Activated CD4-positive, alpha-beta memory T cell treated with anti-CD3 and anti-CD28 coated beads, Interleukin-2, amount 10 ng/mL, durations not matched to agents 7 days and 5 days (primary cell): Measurements from ENCODE around the gene ZNF496. TPM values are rescaled to one million over a fixed set of nuclear protein-coding genes. Genes with fewer than 3 reads are reported as not detected.
A peak's percentile ranks its signal among the peaks of the same experiment; 100 is the strongest.

ENCODE experiments used
- CTCF ChIA-PET: fragments of 350-600 bp; sonication (Branson Sonifier 250); formaldehyde crosslinking; loops from one replicate; lab custom pipeline; 2021; ENCODE audit warnings: antibody characterized with exemption, inconsistent platforms; lab: Charles Lee
- POLR2A ChIA-PET: fragments of 350-600 bp; sonication (Branson Sonifier 250); formaldehyde crosslinking; loops from one replicate; lab custom pipeline; 2021; ENCODE audit warnings: antibody characterized with exemption; lab: Charles Lee
- DNase-seq: peaks from one replicate; pipeline ENCODE4 v3.0.0-alpha.2; 2020
- H3K27ac Mint-ChIP-seq: one replicate; pipeline ENCODE4 v1.8.0; 2021; ENCODE audit warnings: mild to moderate bottlenecking, mixed read lengths
- H3K27me3 Mint-ChIP-seq: one replicate; pipeline ENCODE4 v1.8.0; 2021; ENCODE audit warnings: mixed read lengths
- H3K36me3 Mint-ChIP-seq: one replicate; pipeline ENCODE4 v1.8.0; 2021; ENCODE audit warnings: low read depth, mixed read lengths
- H3K4me1 Mint-ChIP-seq: one replicate; pipeline ENCODE4 v1.8.0; 2021; ENCODE audit warnings: mixed read lengths
- H3K4me3 Mint-ChIP-seq: one replicate; pipeline ENCODE4 v1.8.0; 2021; ENCODE audit warnings: mild to moderate bottlenecking, mixed read lengths
- H3K9me3 Mint-ChIP-seq: one replicate; pipeline ENCODE4 v1.8.0; 2021; ENCODE audit warnings: mixed read lengths
- total RNA-seq, 2 experiments: library from RNA; stranded (reverse); gene quantifications; one replicate each; pipeline ENCODE4 v1.2.3, GENCODE V29; 2021

The ZNF496 gene
- total RNA-seq, 2 experiments from 2014 or later = 6.4 to 6.5 TPM

- Mint-ChIP-seq H3K36me3 (no peaks in the 10 kb centered on the region), H3K4me1 (peaks cover 11% of the 10 kb centered on the region), H3K27me3 (no peaks in the 10 kb centered on the region), H3K4me3 (peak overlapping the region; percentile 46), H3K27ac (no peak overlapping the region), H3K9me3 (no peaks in the 10 kb centered on the region)
- ChIA-PET POLR2A (no interaction called here), CTCF (no interaction called here)
- peak; percentile 43 for DNase-seq
Observed at GRCh38 chr1:247332215-247332622, 552 bp upstream of the ZNF496 start.

DNA sequence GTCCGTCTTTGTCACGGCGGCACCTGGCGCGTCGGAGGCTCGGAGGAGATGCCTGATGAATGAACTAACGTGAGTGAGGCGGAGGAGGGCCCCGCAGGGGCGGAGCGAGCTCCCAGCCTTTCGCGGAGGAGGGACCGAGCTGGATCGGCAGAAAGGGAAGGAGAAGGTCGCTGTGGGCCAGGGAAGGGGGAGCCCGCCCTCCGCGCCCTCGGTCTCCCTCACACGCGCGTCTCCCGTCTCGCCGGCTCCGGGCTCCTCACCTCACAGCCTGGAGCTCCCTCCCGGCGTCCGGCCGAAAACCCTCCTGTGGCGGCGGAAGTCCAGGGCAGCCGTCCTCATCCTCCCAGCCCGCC lies 519 bp downstream of the ZNF496 start:
- ChIA-PET CTCF (interaction anchor here (1.3 to 1.4 kb wide), 2 partner anchors 42 to 120 kb away, joined by 3 read pairs; no protein-coding TSS in a partner anchor), POLR2A (interaction anchor here (0.6 to 2.4 kb wide), 4 partner anchors 43 to 453 kb away, joined by 3 to 10 read pairs (median 3); no protein-coding TSS in a partner anchor)
- H3K4me3 Mint-ChIP-seq = peak overlapping the region; percentile 90
- peak overlapping the region; percentile 69 for H3K27ac Mint-ChIP-seq
- no peaks in the 10 kb centered on the region for H3K9me3 Mint-ChIP-seq
- peaks cover 11% of the 10 kb centered on the region for H3K4me1 Mint-ChIP-seq
- H3K27me3 Mint-ChIP-seq = no peaks in the 10 kb centered on the region
- peaks cover 4% of the 10 kb centered on the region for H3K36me3 Mint-ChIP-seq
- DNase-seq = peak; percentile 72

GRCh38 chr1:247330548-247331171 lies 1.0 kb downstream of the ZNF496 start:
- no peaks in the 10 kb centered on the region for H3K9me3 Mint-ChIP-seq
- peaks cover 5% of the 10 kb centered on the region for H3K36me3 Mint-ChIP-seq
- CTCF ChIA-PET = interaction anchor here (1.3 to 1.4 kb wide), 2 partner anchors 43 to 120 kb away, joined by 3 read pairs; no protein-coding TSS in a partner anchor
- H3K27me3 Mint-ChIP-seq = no peaks in the 10 kb centered on the region
- H3K4me1 Mint-ChIP-seq = peaks cover 11% of the 10 kb centered on the region
- POLR2A ChIA-PET = interaction anchor here (0.6 to 2.4 kb wide), 3 partner anchors 120 to 453 kb away, joined by 3 to 10 read pairs (median 3); no protein-coding TSS in a partner anchor
- H3K27ac Mint-ChIP-seq = peak overlapping the region; percentile 69
- DNase-seq = no peak
- H3K4me3 Mint-ChIP-seq = peak overlapping the region; percentile 90

DNA sequence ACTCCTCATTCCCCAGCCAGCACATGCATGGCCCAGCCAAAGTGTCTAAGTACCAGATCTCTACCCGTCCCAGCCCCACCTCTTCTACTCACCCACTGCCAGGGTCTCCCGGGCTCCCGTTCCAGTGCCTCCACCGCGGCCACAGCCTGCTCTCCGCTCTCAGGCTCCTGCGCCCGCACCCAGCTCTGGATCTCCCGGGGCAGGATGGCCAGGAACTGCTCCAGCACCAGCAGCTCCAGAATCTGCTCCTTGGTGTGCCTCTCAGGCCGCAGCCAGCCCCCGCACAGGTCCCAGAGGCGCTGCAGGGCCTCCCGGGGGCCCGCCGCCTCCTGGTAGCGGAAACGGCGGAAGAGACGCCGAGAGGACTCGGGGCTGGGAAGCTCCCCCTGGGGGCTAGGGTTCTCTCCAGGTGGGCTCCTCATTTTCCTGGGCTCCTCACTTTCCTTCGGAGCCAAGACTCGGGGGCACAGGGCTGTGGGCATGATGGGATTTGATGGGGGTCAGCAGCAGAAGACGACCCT lies 2.5 kb downstream of the ZNF496 start:
- peaks cover 9% of the 10 kb centered on the region for H3K36me3 Mint-ChIP-seq
- no peak for DNase-seq
- H3K9me3 Mint-ChIP-seq = no peaks in the 10 kb centered on the region
- H3K27ac Mint-ChIP-seq = no peak overlapping the region
- ChIA-PET CTCF (no interaction called here), POLR2A (interaction anchor here (2.4 kb wide), 1 partner anchor 118 kb away, joined by 10 read pairs; no protein-coding TSS in a partner anchor)
- peaks cover 11% of the 10 kb centered on the region for H3K4me1 Mint-ChIP-seq
- H3K27me3 Mint-ChIP-seq = no peaks in the 10 kb centered on the region
- no peak overlapping the region for H3K4me3 Mint-ChIP-seq

GRCh38 chr1:247328311-247328710 lies 3.4 kb downstream of the ZNF496 start:
- Mint-ChIP-seq H3K27me3 (no peaks in the 10 kb centered on the region), H3K9me3 (no peaks in the 10 kb centered on the region), H3K4me1 (peaks cover 11% of the 10 kb centered on the region), H3K4me3 (no peak overlapping the region), H3K36me3 (peaks cover 11% of the 10 kb centered on the region), H3K27ac (no peak overlapping the region)
- CTCF ChIA-PET = no interaction called here
- DNase-seq = no peak
- POLR2A ChIA-PET = no interaction called here

- CTCF ChIA-PET = interaction anchor here (1.8 kb wide), 1 partner anchor 46 kb away, joined by 5 read pairs; no protein-coding TSS in a partner anchor
- Mint-ChIP-seq H3K27me3 (no peaks in the 10 kb centered on the region), H3K4me3 (no peak overlapping the region), H3K4me1 (peaks cover 17% of the 10 kb centered on the region), H3K36me3 (peaks cover 21% of the 10 kb centered on the region), H3K27ac (no peak overlapping the region), H3K9me3 (no peaks in the 10 kb centered on the region)
- no peak for DNase-seq
- POLR2A ChIA-PET = no interaction called here
Observed at GRCh38 chr1:247326411-247327130, 5.1 kb downstream of the ZNF496 start.

DNA sequence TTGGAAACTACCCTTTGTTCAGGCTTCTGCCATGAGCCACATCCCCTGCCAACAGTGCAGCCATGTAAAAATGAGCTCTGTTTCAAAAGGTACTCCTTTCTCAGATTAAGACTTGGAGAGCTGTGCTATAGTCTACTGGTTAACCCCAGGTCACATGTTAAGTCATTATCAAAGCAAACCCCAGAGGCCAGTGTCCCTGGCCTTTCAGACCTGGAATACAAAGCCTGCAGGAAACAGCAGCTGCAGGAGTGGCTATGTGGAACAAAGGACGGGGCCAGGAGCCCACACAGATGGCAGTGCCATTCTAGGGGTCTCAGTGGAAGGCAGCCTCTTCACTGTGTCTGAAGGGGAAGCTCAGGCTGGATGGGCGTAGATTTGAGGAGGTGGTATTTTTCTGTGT lies 6.7 kb downstream of the ZNF496 start:
- ChIA-PET POLR2A (interaction anchor here (0.9 kb wide), 1 partner anchor 28 kb away, joined by 3 read pairs; no protein-coding TSS in a partner anchor), CTCF (interaction anchor here (3.5 kb wide), 1 partner anchor 65 kb away, joined by 11 read pairs; no protein-coding TSS in a partner anchor)
- Mint-ChIP-seq H3K27me3 (no peaks in the 10 kb centered on the region), H3K4me3 (no peak overlapping the region), H3K36me3 (peaks cover 28% of the 10 kb centered on the region), H3K4me1 (peaks cover 11% of the 10 kb centered on the region), H3K9me3 (no peaks in the 10 kb centered on the region), H3K27ac (no peak overlapping the region)
- no peak for DNase-seq

- Mint-ChIP-seq H3K36me3 (peaks cover 28% of the 10 kb centered on the region), H3K27ac (no peak overlapping the region), H3K4me3 (no peak overlapping the region), H3K27me3 (no peaks in the 10 kb centered on the region), H3K4me1 (peaks cover 11% of the 10 kb centered on the region), H3K9me3 (no peaks in the 10 kb centered on the region)
- no peak for DNase-seq
- ChIA-PET POLR2A (no interaction called here), CTCF (interaction anchor here (3.5 kb wide), 1 partner anchor 66 kb away, joined by 11 read pairs; no protein-coding TSS in a partner anchor)
Observed at GRCh38 chr1:247324204-247324787, 7.4 kb downstream of the ZNF496 start.

DNA sequence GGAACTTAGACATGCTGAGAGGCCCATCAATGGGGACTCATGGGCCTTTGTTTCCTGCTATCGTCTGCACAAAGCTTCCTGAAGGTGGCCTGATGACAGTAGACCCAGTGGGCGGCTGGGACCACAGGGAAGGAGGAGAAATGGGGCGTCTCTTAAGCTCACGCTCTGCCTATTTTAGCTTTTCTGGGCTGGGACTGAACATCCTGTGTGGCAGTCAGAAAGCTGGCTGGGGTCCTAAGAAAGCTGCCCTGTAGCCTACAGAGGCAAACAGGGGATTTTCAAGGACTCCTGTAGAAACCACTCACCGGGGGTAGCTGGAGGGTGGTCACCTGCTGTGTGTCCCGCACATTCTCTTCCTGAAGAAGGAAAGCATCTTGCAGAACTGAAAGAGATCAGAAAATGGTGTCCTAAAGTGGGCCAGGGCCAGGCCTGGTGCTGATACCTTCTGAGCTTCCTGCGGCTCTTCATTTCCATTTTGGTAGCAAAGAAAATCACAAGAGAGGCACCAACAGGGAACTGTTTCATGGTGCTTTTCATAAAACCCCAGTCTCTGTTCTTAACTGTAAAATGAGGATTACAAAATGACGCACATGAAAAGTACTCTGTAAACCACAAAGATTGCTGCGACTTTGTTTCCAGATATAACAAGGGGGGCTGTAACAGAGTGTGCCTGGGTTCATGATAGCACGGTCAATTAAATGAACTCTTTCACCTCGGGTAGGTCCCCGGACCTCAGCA lies 8.6 kb downstream of the ZNF496 start:
- no peak overlapping the region for H3K4me3 Mint-ChIP-seq
- no peak overlapping the region for H3K27ac Mint-ChIP-seq
- H3K36me3 Mint-ChIP-seq = peaks cover 28% of the 10 kb centered on the region
- POLR2A ChIA-PET = no interaction called here
- no peak for DNase-seq
- H3K4me1 Mint-ChIP-seq = peaks cover 11% of the 10 kb centered on the region
- CTCF ChIA-PET = interaction anchor here (1.0 to 3.5 kb wide), 2 partner anchors 50 to 67 kb away, joined by 3 to 11 read pairs; no protein-coding TSS in a partner anchor
- H3K9me3 Mint-ChIP-seq = no peaks in the 10 kb centered on the region
- no peaks in the 10 kb centered on the region for H3K27me3 Mint-ChIP-seq

DNA sequence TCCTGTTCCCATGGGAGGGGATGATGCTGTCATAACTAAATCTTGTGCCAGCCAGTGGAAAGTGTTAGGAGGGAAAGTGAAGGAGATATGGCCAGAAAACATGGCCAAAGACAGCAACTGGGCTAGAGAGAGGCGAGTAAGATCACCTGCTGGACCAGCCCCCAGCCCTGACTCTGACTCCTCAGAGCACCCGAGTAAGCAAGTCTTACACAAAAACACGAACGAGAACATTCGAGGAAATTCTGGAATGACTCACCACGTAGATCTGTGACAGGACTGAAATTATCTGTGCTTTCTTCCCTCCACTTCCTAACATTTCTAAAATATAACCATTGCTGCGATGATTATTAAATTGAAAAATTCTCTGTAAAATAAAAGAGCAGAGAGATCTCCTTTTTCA lies 9.2 kb downstream of the ZNF496 start:
- Mint-ChIP-seq H3K36me3 (peaks cover 28% of the 10 kb centered on the region), H3K27ac (no peak overlapping the region), H3K27me3 (no peaks in the 10 kb centered on the region), H3K4me1 (peaks cover 11% of the 10 kb centered on the region), H3K4me3 (no peak overlapping the region), H3K9me3 (no peaks in the 10 kb centered on the region)
- ChIA-PET CTCF (interaction anchor here (3.5 kb wide), 1 partner anchor 68 kb away, joined by 11 read pairs; no protein-coding TSS in a partner anchor), POLR2A (no interaction called here)
- no peak for DNase-seq

GRCh38 chr1:247317702-247318101 lies 14.0 kb downstream of the ZNF496 start:
- H3K36me3 Mint-ChIP-seq = peaks cover 11% of the 10 kb centered on the region
- no peaks in the 10 kb centered on the region for H3K27me3 Mint-ChIP-seq
- DNase-seq = no peak
- POLR2A ChIA-PET = no interaction called here
- CTCF ChIA-PET = no interaction called here
- no peak overlapping the region for H3K4me3 Mint-ChIP-seq
- no peak overlapping the region for H3K27ac Mint-ChIP-seq
- H3K9me3 Mint-ChIP-seq = no peaks in the 10 kb centered on the region
- H3K4me1 Mint-ChIP-seq = peaks cover 6% of the 10 kb centered on the region

GRCh38 chr1:247316590-247317197 lies 15.0 kb downstream of the ZNF496 start:
- Mint-ChIP-seq H3K27me3 (no peaks in the 10 kb centered on the region), H3K9me3 (no peaks in the 10 kb centered on the region), H3K4me3 (no peak overlapping the region), H3K4me1 (no peaks in the 10 kb centered on the region), H3K36me3 (peaks cover 7% of the 10 kb centered on the region), H3K27ac (no peak overlapping the region)
- no peak for DNase-seq
- ChIA-PET CTCF (no interaction called here), POLR2A (no interaction called here)
